PFSK-1 (cell line): ENCODE results near the gene THBS4.

ENCODE experiments used
- FOXP2 ChIP-seq: optimal IDR thresholded peaks from 2 replicates; pipeline ENCODE3; 2011; ENCODE audit warnings: borderline replicate concordance, control low read depth, inconsistent platforms; ENCODE audit not compliant: insufficient read depth; ENCODE audit errors: extremely low read length, extremely low read depth
- POLR2AphosphoS5 ChIP-seq: IDR thresholded peaks from 2 replicates; pipeline ENCODE4 v1.6.1; 2012; ENCODE audit warnings: low read depth, mild to moderate bottlenecking, control low read depth, low read length, moderate library complexity
- SIN3A ChIP-seq: IDR thresholded peaks from 2 replicates; pipeline ENCODE4 v1.6.1; 2012; ENCODE audit warnings: mild to moderate bottlenecking, low read length, moderate library complexity, borderline replicate concordance; ENCODE audit not compliant: insufficient read depth
- TAF1 ChIP-seq: IDR thresholded peaks from 2 replicates; pipeline ENCODE4 v1.6.1; 2012; ENCODE audit warnings: low read length, control low read depth, borderline replicate concordance; ENCODE audit not compliant: insufficient read depth
- TF ChIP-seq, protein P1 (sequence below), 2 experiments: IDR thresholded peaks; 2 replicates each; pipeline versions ENCODE4 v1.6.1 to v1.8.0; 2011 to 2012; ENCODE audit warnings: low read depth in 2 of 2, low read length in 2 of 2, control low read depth in 1 of 2, inconsistent platforms in 1 of 2, mild to moderate bottlenecking in 1 of 2, moderate library complexity in 1 of 2; ENCODE audit not compliant: insufficient read depth in 1 of 2

DNA sequence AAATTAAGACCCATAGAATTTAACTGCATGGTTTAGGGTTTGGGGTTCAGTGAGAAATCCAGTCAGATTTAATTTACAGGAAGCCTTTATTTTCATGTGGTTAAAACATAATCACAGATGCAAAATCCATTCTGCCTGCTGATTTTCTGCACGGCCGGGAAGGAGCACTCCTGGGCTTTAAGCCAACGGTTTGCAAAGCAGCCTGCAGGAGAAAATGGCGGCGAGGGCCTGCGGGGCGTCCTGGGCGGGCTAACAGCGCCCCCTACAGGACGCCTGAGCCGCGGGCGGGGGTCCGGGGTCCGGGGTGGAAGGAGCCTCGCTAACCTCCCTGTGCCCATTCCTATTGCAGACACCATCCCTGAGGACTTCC is 47.6 kb downstream of the THBS4 start:
- TF ChIP-seq POLR2AphosphoS5 (no peak), SIN3A (no peak), FOXP2 (no peak), TAF1 (no peak)
- TF ChIP-seq, protein P1, sequence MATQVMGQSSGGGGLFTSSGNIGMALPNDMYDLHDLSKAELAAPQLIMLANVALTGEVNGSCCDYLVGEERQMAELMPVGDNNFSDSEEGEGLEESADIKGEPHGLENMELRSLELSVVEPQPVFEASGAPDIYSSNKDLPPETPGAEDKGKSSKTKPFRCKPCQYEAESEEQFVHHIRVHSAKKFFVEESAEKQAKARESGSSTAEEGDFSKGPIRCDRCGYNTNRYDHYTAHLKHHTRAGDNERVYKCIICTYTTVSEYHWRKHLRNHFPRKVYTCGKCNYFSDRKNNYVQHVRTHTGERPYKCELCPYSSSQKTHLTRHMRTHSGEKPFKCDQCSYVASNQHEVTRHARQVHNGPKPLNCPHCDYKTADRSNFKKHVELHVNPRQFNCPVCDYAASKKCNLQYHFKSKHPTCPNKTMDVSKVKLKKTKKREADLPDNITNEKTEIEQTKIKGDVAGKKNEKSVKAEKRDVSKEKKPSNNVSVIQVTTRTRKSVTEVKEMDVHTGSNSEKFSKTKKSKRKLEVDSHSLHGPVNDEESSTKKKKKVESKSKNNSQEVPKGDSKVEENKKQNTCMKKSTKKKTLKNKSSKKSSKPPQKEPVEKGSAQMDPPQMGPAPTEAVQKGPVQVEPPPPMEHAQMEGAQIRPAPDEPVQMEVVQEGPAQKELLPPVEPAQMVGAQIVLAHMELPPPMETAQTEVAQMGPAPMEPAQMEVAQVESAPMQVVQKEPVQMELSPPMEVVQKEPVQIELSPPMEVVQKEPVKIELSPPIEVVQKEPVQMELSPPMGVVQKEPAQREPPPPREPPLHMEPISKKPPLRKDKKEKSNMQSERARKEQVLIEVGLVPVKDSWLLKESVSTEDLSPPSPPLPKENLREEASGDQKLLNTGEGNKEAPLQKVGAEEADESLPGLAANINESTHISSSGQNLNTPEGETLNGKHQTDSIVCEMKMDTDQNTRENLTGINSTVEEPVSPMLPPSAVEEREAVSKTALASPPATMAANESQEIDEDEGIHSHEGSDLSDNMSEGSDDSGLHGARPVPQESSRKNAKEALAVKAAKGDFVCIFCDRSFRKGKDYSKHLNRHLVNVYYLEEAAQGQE (IDR thresholded peaks at IDR 0.05; ENCODE audit: insufficient read depth in 1 of 2, low read depth in 2 of 2, low read length in 2 of 2), result no peak
